NB4 (cell line): ENCODE measurements around the gene CELSR1.

Experiments
- DNase-seq: peaks from one replicate; pipeline ENCODE4 v3.0.0; 2010; ENCODE audit warnings: low read depth
- H3K4me3 ChIP-seq: one replicate; pipeline ENCODE4 v1.5.1; 2011; ENCODE audit warnings: mild to moderate bottlenecking, low read depth, low read length, moderate library complexity
- MYC ChIP-seq: IDR thresholded peaks from 2 replicates; pipeline ENCODE4 v1.6.1; 2011; ENCODE audit warnings: low read depth, low read length
- POLR2A ChIP-seq: IDR thresholded peaks from 2 replicates; pipeline ENCODE4 v1.6.1; 2011; ENCODE audit warnings: mild to moderate bottlenecking; ENCODE audit not compliant: insufficient read length; ENCODE audit errors: extremely low read depth
- TF ChIP-seq, protein P1 (sequence below): IDR thresholded peaks from 2 replicates; pipeline ENCODE4 v1.6.1; 2011; ENCODE audit warnings: low read depth, low read length
- TF ChIP-seq, protein P2 (sequence below): IDR thresholded peaks from one replicate; pipeline ENCODE4 v1.5.1; 2012; ENCODE audit warnings: low read depth, low read length

Gene CELSR1

DNA sequence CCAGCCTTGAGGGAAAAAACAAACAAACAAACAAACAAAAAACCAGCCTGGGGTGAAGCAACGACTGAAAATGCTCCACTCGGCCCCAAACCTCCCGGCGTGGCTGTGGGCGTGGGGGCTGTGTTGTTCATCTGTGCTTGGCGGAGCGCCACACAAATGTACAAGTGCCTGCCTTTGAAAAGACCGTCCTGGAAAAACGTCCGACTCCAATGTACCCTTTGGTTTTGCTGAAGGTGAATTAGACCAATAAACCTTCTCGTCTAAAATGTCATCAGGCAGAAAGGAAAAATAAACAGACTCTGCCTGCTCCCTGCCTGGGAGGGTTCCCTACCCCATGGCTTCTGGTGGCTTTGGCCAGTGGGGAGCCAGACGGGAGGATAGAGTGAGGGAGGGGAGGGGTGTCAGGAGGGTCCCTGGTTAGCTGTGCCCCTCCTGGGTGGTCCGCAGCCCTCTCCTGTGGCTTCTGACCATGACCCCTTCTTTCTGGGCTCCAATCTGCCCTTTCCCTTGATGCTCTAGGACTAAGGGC, 108.0 kb downstream of the CELSR1 start:
- TF ChIP-seq, protein P1, sequence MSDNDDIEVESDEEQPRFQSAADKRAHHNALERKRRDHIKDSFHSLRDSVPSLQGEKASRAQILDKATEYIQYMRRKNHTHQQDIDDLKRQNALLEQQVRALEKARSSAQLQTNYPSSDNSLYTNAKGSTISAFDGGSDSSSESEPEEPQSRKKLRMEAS: no peak
- no peak for TF ChIP-seq MYC
- TF ChIP-seq, protein P2, sequence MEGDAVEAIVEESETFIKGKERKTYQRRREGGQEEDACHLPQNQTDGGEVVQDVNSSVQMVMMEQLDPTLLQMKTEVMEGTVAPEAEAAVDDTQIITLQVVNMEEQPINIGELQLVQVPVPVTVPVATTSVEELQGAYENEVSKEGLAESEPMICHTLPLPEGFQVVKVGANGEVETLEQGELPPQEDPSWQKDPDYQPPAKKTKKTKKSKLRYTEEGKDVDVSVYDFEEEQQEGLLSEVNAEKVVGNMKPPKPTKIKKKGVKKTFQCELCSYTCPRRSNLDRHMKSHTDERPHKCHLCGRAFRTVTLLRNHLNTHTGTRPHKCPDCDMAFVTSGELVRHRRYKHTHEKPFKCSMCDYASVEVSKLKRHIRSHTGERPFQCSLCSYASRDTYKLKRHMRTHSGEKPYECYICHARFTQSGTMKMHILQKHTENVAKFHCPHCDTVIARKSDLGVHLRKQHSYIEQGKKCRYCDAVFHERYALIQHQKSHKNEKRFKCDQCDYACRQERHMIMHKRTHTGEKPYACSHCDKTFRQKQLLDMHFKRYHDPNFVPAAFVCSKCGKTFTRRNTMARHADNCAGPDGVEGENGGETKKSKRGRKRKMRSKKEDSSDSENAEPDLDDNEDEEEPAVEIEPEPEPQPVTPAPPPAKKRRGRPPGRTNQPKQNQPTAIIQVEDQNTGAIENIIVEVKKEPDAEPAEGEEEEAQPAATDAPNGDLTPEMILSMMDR: no peak
- TF ChIP-seq POLR2A: no peak
- no peak for DNase-seq
- no peak overlapping the region for H3K4me3 ChIP-seq

DNA sequence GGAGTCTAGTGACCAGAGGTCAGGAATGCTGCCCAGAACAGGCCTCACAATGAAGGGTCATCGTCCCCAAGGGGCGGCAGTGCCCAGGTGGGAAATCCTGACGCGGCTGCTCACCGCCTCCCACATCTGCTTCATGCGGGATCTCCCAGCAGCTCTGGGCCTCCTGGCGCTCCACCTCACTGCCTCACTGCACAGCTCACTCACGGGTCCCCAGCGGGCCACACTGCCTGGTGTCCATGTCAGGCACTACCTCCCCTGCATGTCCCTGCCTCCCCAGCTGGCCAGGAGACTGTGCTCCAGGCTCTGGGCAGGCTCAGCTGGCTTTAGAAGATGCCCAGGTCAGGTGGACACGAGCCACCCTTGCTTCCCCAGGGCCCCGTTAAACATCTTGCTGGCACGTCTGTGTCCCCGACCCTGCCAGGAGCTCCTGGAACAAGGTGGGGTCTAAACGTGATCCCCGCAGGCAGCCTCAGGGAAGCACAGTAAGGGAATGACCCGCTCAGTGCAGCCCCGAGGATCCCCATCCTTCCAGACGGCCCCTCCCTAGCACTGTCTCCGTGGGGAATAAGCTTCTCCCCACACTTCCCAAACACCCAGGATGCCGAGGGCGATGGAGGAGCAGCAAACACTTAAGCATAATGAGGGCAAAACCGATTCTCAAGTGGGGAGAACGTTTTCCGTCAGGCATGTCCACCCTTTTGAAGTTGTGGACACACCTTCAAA, 108.7 kb downstream of the CELSR1 start:
- H3K4me3 ChIP-seq: no peak overlapping the region
- TF ChIP-seq, protein P2: no peak
- TF ChIP-seq MYC (no peak), POLR2A (no peak)
- TF ChIP-seq, protein P1: no peak
- no peak for DNase-seq

DNA sequence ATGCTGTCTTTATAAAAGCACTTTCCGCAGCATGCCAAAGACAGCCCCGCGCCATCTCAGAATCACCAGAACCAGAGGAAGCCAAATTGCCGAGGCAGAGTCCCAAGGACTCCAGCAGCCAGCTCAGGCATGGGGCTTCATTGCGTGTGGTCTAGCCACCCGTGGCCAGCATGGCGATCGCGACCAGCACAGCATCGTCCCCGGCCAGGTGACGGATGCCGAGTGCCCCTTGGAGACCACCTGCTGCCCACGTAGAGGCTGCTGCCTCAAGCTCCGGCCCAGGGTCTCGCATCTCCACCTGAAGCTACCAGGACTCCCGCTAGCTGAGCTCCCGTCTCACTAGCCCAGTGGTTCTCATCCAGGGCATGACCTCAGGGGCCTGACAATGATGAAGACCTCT, 109.2 kb downstream of the CELSR1 start:
- DNase-seq: no peak
- H3K4me3 ChIP-seq: no peak overlapping the region
- no peak for TF ChIP-seq POLR2A
- TF ChIP-seq, protein P1: no peak
- TF ChIP-seq, protein P2: no peak
- TF ChIP-seq MYC: no peak

DNA sequence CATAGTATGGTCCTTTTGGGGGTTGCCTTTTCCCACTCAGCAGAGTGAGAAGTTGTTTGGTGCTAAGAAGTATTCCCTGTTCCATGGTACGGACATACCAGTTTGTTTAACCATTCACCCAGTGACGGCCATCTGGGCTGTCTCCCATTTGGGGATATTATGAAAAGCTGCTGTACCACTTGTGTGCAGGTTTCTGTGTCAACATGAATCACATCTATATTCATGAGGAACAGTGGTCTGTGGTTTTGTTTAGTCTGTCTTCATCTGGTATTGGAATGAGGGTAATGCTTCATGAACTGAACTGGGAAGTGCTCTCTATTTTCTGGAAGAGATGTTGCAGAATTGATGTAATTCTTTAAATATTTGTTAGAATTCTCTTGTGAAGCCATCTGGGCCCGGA, 112.4 kb downstream of the CELSR1 start:
- H3K4me3 ChIP-seq: no peak overlapping the region
- no peak for DNase-seq
- no peak for TF ChIP-seq POLR2A
- no peak for TF ChIP-seq MYC

DNA sequence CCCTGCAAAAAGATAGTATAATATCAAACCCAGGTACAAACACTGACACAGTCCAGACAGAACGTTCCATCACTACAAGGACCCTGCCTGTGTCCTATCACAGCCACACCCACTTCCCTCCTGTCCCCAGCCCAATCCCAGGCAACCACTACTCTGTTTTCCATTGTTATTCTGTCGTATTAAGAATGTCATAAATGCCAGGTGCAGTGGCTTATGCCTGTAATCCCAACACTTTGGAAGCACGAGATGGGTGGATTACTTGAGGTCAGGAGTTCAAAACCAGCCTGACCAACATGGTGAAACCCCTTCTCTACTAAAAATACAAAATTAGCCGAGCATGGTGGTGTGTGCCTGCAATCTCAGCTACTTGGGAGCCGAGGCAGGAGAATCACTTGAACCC, 112.9 kb downstream of the CELSR1 start:
- DNase-seq: no peak
- H3K4me3 ChIP-seq: no peak overlapping the region
- no peak for TF ChIP-seq POLR2A
- TF ChIP-seq MYC: no peak
- TF ChIP-seq, protein P1: no peak
- TF ChIP-seq, protein P2: no peak

DNA sequence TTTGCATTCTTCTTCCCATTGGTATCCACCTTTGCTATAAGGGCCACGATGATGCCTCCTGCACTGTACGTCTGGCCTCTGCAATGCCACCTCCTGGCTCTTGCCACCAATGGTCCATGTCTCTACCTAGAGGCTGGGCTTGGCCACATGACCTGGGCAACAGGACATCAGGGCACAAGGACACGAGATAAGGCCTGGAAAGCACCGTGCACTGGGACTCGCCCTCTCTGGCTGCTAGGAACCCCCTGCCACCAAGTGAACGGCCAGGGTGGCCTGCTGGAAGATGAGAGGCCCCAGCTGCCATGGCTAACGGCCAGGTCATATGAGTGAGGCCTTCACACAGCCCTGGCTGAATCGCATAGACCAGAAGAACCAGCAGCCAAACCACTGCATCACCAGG, 114.5 kb downstream of the CELSR1 start:
- no peak for DNase-seq
- no peak overlapping the region for H3K4me3 ChIP-seq
- TF ChIP-seq MYC (no peak), POLR2A (no peak)
- TF ChIP-seq, protein P2: no peak
- TF ChIP-seq, protein P1: no peak
